ENCODE measurements around the gene ACAD9. TPM values are rescaled to one million over a fixed set of nuclear protein-coding genes. Genes with fewer than 3 reads are reported as not detected.

The ACAD9 gene
- total RNA-seq, 1 donor from 2014 or later, result 61.8 TPM

- Mint-ChIP-seq H3K4me3 (no peak overlapping the region), H3K27me3 (ENCODE audit: low read depth) (no peaks in the 10 kb centered on the region), H3K9me3 (no peaks in the 10 kb centered on the region), H3K36me3 (peaks cover 22% of the 10 kb centered on the region), H3K27ac (no peak overlapping the region), H3K4me1 (no peaks in the 10 kb centered on the region)
- TF ChIP-seq CTCF (IDR thresholded peaks at IDR 0.05; ENCODE audit: unreplicated experiment), result no peak
- DNase-seq (ENCODE audit: low spot score in 2 of 2, unreplicated experiment in 2 of 2), result no peak
Observed at GRCh38 chr3:128906804-128907525, 27.5 kb downstream of the ACAD9 start.

DNA sequence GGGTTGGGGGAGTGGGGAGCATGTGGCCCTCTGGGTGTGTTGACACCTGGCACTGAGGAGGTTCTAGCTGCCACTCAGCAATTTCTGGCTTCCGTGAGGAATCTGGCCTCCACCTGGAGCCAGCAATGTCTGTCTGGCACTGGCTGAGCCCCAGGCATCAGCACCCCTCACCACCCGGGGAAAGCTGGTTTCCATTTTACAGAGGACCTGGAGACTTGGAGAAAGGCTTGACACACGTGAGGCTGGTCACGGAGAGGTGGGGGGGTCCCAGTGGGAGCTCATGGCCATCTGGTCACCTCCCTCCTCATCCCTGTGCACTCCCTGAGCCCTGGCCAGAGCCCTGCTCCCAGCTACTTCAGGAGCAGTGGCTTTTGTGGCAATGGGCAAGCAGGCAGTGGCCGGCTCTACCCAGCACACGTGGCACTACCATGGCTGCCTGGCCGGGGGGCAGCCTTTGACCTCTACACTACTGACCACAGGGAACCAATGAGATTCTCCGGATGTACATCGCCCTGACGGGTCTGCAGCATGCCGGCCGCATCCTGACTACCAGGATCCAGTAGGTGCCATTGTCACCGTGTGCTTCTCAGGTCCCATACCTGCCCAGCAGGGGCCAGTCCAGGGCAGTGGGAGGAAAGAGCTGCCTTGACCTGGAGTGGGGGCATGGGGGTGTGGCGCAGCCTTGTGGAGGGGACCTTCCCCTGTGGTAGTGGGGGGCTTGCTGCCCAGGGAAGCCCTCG is 28.5 kb downstream of the ACAD9 start:
- H3K27ac Mint-ChIP-seq, result no peak overlapping the region
- TF ChIP-seq CTCF (IDR thresholded peaks at IDR 0.05; ENCODE audit: unreplicated experiment), result no peak
- peaks cover 31% of the 10 kb centered on the region for H3K36me3 Mint-ChIP-seq
- DNase-seq (ENCODE audit: low spot score in 2 of 2, unreplicated experiment in 2 of 2), result no peak
- no peaks in the 10 kb centered on the region for H3K27me3 Mint-ChIP-seq (ENCODE audit: low read depth)
- H3K4me1 Mint-ChIP-seq, result no peaks in the 10 kb centered on the region
- H3K4me3 Mint-ChIP-seq, result no peak overlapping the region
- H3K9me3 Mint-ChIP-seq, result no peaks in the 10 kb centered on the region

DNA sequence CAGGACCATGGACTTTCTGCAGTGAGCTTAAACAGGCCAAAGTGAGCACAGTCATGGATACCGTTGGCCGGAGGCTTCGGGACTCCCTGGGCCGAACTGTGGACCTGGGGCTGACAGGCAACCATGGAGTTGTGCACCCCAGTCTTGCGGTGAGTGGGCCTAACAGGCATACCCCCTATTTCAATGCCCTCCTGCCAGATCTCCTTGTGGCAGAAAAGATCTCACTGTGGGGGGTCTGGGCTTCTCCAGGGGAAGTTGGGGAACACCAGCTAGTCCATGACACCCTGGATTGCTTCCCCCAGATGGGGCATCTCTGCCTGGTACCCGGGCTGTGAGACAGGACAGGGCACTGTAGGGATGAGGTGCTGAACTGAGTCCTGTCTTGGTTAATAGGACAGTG is 29.5 kb downstream of the ACAD9 start:
- no peak for DNase-seq (ENCODE audit: low spot score in 2 of 2, unreplicated experiment in 2 of 2)
- no peaks in the 10 kb centered on the region for H3K27me3 Mint-ChIP-seq (ENCODE audit: low read depth)
- H3K36me3 Mint-ChIP-seq, result peaks cover 34% of the 10 kb centered on the region
- H3K27ac Mint-ChIP-seq, result no peak overlapping the region
- no peaks in the 10 kb centered on the region for H3K4me1 Mint-ChIP-seq
- H3K9me3 Mint-ChIP-seq, result no peaks in the 10 kb centered on the region
- no peak for TF ChIP-seq CTCF (IDR thresholded peaks at IDR 0.05; ENCODE audit: unreplicated experiment)
- no peak overlapping the region for H3K4me3 Mint-ChIP-seq

DNA sequence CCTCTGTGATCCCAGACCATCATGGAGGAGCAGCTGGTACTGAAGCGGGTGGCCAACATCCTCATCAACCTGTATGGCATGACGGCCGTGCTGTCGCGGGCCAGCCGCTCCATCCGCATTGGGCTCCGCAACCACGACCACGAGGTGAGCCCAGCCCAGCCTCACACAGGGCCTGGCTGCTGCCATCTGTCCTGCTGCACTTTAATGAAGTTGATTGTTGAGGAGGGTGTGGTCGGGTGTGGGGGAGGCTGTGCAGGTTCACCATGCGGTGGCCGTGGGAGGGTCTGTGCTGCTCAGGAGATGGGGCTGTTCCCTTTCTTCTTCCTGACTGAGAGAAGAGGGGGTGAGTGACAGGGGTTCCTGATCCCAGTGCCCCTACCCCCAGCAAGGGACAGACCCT is 30.6 kb downstream of the ACAD9 start:
- Mint-ChIP-seq H3K27me3 (ENCODE audit: low read depth) (no peaks in the 10 kb centered on the region), H3K4me1 (no peaks in the 10 kb centered on the region), H3K9me3 (no peaks in the 10 kb centered on the region), H3K27ac (no peak overlapping the region), H3K36me3 (peaks cover 26% of the 10 kb centered on the region), H3K4me3 (no peak overlapping the region)
- DNase-seq (ENCODE audit: low spot score in 2 of 2, unreplicated experiment in 2 of 2), result no peak
- no peak for TF ChIP-seq CTCF (IDR thresholded peaks at IDR 0.05; ENCODE audit: unreplicated experiment)

- DNase-seq (ENCODE audit: low spot score in 2 of 2, unreplicated experiment in 2 of 2), result no peak
- no peak overlapping the region for H3K4me3 Mint-ChIP-seq
- no peak for TF ChIP-seq CTCF (IDR thresholded peaks at IDR 0.05; ENCODE audit: unreplicated experiment)
- no peak overlapping the region for H3K27ac Mint-ChIP-seq
- no peaks in the 10 kb centered on the region for H3K27me3 Mint-ChIP-seq (ENCODE audit: low read depth)
- H3K9me3 Mint-ChIP-seq, result no peaks in the 10 kb centered on the region
- H3K36me3 Mint-ChIP-seq, result peaks cover 31% of the 10 kb centered on the region
- no peaks in the 10 kb centered on the region for H3K4me1 Mint-ChIP-seq
Observed at GRCh38 chr3:128911911-128912310, 32.5 kb downstream of the ACAD9 start.

Measured in mesothelial cell of epicardium (in vitro differentiated cells).